PC-9 (cell line): ENCODE measurements around the gene PCNP.

Source experiments
- EZH2 ChIP-seq: fragments of 200-600 bp; sonication (generic); IDR thresholded peaks from 2 replicates; pipeline ENCODE4 v1.8.0; 2017; ENCODE audit warnings: antibody characterized with exemption, low read depth
- TF ChIP-seq, protein P1 (sequence below): fragments of 200-600 bp; sonication (generic); conservative IDR thresholded peaks from 2 replicates; pipeline ENCODE4 v1.6.1; 2017; ENCODE audit warnings: mixed run types, antibody characterized with exemption, mild to moderate bottlenecking, moderate library complexity

DNA sequence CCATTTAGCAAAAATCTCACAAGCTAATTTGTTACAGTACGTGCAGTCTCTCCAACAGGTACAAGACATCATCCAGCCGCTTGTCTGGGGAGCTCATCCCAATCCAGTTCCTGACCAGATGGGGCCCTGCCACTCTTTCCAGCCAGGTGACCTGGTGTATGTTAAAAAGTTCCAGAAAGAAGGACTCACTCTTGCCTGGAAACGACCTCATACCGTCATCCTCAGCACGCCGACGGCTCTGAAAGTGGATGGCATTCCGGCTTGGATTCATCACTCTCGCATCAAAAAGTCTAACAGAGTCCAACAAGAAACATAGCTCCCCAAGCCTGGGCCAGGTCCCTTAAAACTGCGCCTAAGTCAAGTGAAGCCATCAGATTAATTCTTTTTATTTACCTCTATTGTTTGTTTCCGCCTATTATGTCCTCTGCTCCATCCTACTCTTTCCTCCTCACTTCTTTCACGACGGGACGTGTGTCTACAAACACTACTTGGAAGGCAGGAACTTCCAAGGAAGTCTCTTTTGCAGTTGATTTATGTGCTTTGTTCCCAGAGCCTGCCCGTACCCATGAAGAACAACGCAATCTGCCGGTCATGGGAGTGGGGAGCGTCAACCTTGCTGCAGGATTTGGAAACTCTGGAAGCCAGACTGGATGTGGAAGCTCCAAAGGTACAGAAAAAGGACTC is 65.4 kb downstream of the PCNP start:
- TF ChIP-seq, protein P1, sequence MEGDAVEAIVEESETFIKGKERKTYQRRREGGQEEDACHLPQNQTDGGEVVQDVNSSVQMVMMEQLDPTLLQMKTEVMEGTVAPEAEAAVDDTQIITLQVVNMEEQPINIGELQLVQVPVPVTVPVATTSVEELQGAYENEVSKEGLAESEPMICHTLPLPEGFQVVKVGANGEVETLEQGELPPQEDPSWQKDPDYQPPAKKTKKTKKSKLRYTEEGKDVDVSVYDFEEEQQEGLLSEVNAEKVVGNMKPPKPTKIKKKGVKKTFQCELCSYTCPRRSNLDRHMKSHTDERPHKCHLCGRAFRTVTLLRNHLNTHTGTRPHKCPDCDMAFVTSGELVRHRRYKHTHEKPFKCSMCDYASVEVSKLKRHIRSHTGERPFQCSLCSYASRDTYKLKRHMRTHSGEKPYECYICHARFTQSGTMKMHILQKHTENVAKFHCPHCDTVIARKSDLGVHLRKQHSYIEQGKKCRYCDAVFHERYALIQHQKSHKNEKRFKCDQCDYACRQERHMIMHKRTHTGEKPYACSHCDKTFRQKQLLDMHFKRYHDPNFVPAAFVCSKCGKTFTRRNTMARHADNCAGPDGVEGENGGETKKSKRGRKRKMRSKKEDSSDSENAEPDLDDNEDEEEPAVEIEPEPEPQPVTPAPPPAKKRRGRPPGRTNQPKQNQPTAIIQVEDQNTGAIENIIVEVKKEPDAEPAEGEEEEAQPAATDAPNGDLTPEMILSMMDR = no peak
- no peak for TF ChIP-seq EZH2
